Osteoblast (primary cell): Measurements from ENCODE around the gene ZNF865. TPM values are rescaled to one million over a fixed set of nuclear protein-coding genes. Genes with fewer than 3 reads are reported as not detected.

Experiments
- DNase-seq: peaks from one replicate; pipeline ENCODE4 v3.0.0; 2011; ENCODE audit warnings: low spot score, mixed read lengths; ENCODE audit not compliant: insufficient read length; ENCODE audit errors: missing footprints
- H2AFZ ChIP-seq: 2 replicates; pipeline ENCODE4 v1.6.0; 2011; ENCODE audit warnings: mild to moderate bottlenecking, low read length
- H3K27ac ChIP-seq: 2 replicates; pipeline ENCODE4 v1.5.1; 2011; ENCODE audit warnings: mild to moderate bottlenecking, low read depth, low read length, moderate library complexity
- H3K27me3 ChIP-seq: 2 replicates; pipeline ENCODE4 v1.6.0; 2012; ENCODE audit warnings: mild to moderate bottlenecking, control low read depth, inconsistent platforms, low read length, moderate library complexity; ENCODE audit not compliant: insufficient read depth
- H3K36me3 ChIP-seq: 2 replicates; pipeline ENCODE4 v1.5.1; 2011; ENCODE audit warnings: mild to moderate bottlenecking, low read length, control low read depth, moderate library complexity; ENCODE audit not compliant: insufficient read depth
- H3K4me1 ChIP-seq: 2 replicates; pipeline ENCODE4 v1.5.1; 2011; ENCODE audit warnings: mild to moderate bottlenecking, low read length, control low read depth, moderate library complexity; ENCODE audit not compliant: insufficient read depth
- H3K4me2 ChIP-seq: 2 replicates; pipeline ENCODE4 v1.6.0; 2011; ENCODE audit warnings: mild to moderate bottlenecking, low read length; ENCODE audit not compliant: insufficient read depth
- H3K4me3 ChIP-seq: fragments of 200-600 bp; sonication (generic); 3 replicates; pipeline ENCODE4 v1.5.1; 2012; ENCODE audit warnings: mild to moderate bottlenecking, low read length, inconsistent platforms; ENCODE audit not compliant: insufficient read depth
- H3K79me2 ChIP-seq: 2 replicates; pipeline ENCODE4 v1.6.0; 2012; ENCODE audit warnings: mild to moderate bottlenecking, low read length, control low read depth, inconsistent platforms; ENCODE audit not compliant: insufficient read depth
- H3K9me3 ChIP-seq: 2 replicates; pipeline ENCODE4 v1.5.1; 2011; ENCODE audit warnings: low read depth, low read length, control low read depth
- H4K20me1 ChIP-seq: 2 replicates; pipeline ENCODE4 v1.6.0; 2012; ENCODE audit warnings: mild to moderate bottlenecking, low read length, control low read depth; ENCODE audit not compliant: insufficient read depth
- total RNA-seq: library from RNA; depleted of rRNA; stranded (reverse); fragments of >200 nt; gene quantifications from 2 replicates; pipeline ENCODE4 v1.2.3, GENCODE V29; 2012
- TF ChIP-seq, protein P1 (sequence below): IDR thresholded peaks from 2 replicates; pipeline ENCODE4 v1.5.1; 2011; ENCODE audit warnings: mild to moderate bottlenecking, low read depth, low read length, moderate library complexity; ENCODE audit errors: extremely low read depth

The ZNF865 gene
- total RNA-seq, 1 donor = 1.4 TPM

DNA sequence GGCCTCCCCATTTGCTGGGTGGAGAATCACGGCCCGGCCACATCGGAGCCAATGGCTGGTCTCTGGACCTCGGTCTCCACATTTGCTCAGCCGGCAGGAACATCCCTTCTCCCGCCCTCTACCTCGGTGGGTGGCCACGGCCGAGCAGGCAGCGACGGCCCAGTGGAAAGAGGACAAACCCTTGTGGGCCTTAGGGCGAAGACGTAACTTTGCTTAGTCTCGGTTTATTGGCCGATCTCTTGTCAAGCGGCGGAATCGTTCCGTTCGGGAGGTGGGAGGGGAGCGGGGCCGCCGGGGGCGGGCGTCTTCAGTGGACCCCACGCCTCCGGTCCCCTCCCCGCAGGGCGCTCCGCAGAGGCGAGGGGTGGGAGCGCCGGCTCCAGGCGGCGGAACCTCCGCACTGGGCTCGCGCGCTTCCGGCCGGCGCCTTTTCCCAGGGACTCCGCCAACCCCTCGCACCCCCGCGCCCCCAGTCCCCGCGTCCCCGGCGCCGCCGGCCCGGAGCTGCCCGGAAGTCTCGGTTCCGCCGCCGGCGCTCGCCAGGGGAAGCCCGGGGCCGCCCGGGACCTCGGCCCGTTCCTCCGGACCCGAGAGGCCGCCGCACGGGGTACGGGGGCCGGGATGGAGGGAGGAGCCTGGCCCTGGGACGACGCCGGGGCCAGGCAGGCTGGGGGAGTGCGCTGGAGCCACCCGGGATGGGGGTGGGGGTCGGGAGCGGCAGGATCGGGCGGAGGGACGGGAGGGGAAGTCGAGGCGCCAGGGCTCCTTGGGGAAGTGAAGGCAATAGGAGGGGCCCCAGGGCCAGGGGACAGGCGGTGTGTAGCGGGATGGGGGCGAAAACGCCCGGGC is 35.4 kb downstream of the ZNF865 start, which contains the start of gene ZNF580:
ZNF580 (plus strand) TSS at position 426 of the 849 bp plus-strand sequence. CDS start 1,507 bp downstream, outside the sequence.
- Histone ChIP-seq H2AFZ (peak within 1 kb of the TSS; percentile 81), H3K9me3 (no peaks in the 10 kb centered on the region), H4K20me1 (peaks cover 6% of the 10 kb centered on the region), H3K4me1 (peaks cover 33% of the 10 kb centered on the region), H3K27me3 (no peaks in the 10 kb centered on the region), H3K4me2 (peak within 1 kb of the TSS; percentile 98), H3K36me3 (peaks cover 15% of the 10 kb centered on the region), H3K27ac (peak within 1 kb of the TSS; percentile 80), H3K4me3 (peak within 1 kb of the TSS; percentile 85), H3K79me2 (peaks cover 58% of the 10 kb centered on the region)
- DNase-seq = peak; percentile 98
- TF ChIP-seq, protein P1, sequence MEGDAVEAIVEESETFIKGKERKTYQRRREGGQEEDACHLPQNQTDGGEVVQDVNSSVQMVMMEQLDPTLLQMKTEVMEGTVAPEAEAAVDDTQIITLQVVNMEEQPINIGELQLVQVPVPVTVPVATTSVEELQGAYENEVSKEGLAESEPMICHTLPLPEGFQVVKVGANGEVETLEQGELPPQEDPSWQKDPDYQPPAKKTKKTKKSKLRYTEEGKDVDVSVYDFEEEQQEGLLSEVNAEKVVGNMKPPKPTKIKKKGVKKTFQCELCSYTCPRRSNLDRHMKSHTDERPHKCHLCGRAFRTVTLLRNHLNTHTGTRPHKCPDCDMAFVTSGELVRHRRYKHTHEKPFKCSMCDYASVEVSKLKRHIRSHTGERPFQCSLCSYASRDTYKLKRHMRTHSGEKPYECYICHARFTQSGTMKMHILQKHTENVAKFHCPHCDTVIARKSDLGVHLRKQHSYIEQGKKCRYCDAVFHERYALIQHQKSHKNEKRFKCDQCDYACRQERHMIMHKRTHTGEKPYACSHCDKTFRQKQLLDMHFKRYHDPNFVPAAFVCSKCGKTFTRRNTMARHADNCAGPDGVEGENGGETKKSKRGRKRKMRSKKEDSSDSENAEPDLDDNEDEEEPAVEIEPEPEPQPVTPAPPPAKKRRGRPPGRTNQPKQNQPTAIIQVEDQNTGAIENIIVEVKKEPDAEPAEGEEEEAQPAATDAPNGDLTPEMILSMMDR = no peak

GRCh38 chr19:55641426-55642152 is 36.1 kb downstream of the ZNF865 start:
- Histone ChIP-seq H2AFZ (peak overlapping the region; percentile 22), H3K4me1 (peaks cover 25% of the 10 kb centered on the region), H3K36me3 (peaks cover 15% of the 10 kb centered on the region), H3K27ac (peak overlapping the region; percentile 61), H4K20me1 (no peaks in the 10 kb centered on the region), H3K4me2 (peak overlapping the region; percentile 98), H3K9me3 (no peaks in the 10 kb centered on the region), H3K79me2 (peaks cover 50% of the 10 kb centered on the region), H3K4me3 (peak overlapping the region; percentile 85), H3K27me3 (no peaks in the 10 kb centered on the region)
- peak; percentile 78 for DNase-seq
- TF ChIP-seq, protein P1 = no peak

DNA sequence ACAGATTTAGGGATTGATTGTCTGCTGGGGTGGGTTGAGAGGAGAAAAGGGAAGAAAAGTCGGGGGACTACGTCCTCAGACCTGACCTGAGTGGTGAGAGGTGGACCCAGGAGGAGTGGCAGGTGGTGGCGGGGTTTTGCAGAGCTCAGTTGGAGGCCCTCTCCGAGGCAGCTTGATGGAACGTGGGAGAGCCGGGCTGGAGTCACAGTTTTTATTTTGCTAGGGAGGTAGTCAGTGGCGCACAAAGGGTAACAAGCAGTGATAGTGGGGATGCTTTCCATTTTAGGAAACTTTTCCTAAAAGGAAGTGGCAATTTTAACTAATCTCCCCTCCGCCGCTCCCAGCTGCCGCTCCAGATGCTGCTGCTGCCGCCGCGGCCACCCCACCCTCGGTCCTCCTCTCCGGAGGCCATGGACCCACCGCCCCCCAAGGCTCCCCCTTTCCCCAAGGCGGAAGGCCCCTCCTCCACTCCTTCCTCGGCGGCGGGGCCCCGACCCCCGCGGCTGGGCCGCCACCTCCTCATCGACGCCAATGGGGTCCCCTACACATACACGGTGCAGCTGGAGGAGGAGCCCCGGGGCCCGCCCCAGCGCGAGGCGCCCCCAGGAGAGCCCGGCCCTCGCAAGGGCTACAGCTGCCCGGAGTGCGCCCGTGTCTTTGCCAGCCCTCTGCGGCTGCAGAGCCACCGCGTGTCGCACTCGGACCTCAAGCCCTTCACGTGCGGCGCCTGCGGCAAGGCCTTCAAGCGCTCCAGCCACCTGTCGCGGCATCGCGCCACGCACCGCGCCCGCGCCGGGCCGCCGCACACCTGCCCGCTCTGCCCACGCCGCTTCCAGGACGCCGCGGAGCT is 36.9 kb downstream of the ZNF865 start:
- peak; percentile 95 for DNase-seq
- Histone ChIP-seq H3K4me3 (peak overlapping the region; percentile 85), H3K79me2 (peaks cover 46% of the 10 kb centered on the region), H4K20me1 (no peaks in the 10 kb centered on the region), H3K27ac (peak overlapping the region; percentile 72), H3K27me3 (no peaks in the 10 kb centered on the region), H3K4me1 (peaks cover 27% of the 10 kb centered on the region), H3K9me3 (no peaks in the 10 kb centered on the region), H2AFZ (no peak overlapping the region), H3K4me2 (peak overlapping the region; percentile 98), H3K36me3 (peaks cover 15% of the 10 kb centered on the region)
- TF ChIP-seq, protein P1 = no peak
